ENCODE results near the gene CRB3. TPM values are rescaled to one million over a fixed set of nuclear protein-coding genes. Genes with fewer than 3 reads are reported as not detected.

The CRB3 gene
- total and polyA plus RNA-seq, 9 of the 15 experiments (the other 6 are each of a cell fraction or from before 2014, with no cell fraction given) = 0.49 TPM; not detected in 8

DNA sequence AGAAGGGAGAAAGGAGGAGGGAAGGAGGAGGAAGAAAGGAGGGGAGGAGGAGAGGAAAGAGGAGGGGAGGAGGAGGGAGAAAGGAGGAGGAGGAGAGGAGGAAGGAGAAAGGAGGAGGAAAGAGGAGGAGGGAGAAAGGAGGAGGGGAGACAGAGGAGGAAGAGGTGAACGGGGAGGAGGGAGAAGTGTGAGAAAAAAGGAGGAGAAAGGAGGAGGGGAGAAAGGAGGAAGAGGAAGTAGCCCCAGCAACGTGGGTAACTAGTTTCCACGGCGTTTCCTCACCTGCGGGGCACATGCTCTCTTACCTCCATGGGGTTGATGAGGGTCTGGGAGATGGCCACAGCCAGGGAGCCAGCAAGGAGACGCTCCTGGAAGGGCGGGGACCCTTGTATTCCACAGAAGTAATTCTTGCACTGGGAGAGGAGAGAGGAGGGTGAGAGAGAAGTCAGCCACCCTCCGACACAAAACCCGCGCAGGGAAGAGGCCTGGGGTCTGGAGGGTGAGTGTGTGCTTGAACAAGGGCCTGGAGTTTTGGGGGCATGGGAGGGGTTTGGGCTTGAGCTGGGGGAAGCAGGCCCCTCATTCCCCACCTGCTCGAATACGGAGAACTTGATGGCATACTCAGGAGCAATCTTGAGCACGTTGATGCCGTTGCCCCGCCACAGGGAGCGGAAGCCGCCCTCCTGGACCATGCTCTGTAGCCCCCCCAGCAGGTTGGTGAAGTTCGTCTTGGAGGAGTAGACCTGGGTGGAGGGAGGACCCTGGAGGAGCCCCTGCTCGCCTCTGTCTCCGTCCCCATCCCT is 34.5 kb upstream of the CRB3 start (continued):
- TF ChIP-seq SP1 (CRISPR knock-in tag; IDR thresholded peaks at IDR 0.05) (peak; percentile 35; the same call in 1 of the 2 replicates), SUPT5H (IDR thresholded peaks at IDR 0.05) (peak; percentile 38), ZFX (CRISPR knock-in tag; IDR thresholded peaks at IDR 0.05) (0 out of 2 replicates have a peak, but pooled peaks have one; percentile 30), TFAM (CRISPR knock-in tag; conservative IDR thresholded peaks at IDR 0.05) (no peak), EGR1 (conservative IDR thresholded peaks at IDR 0.05) (no peak), SPI1 (IDR thresholded peaks at IDR 0.05; ENCODE audit: borderline replicate concordance, low read depth, low read length) (peak; percentile 73), ZNF354B (CRISPR knock-in tag; IDR thresholded peaks at IDR 0.05) (no peak), POLR2B (IDR thresholded peaks at IDR 0.05; ENCODE audit: low read depth, partially characterized antibody) (peak; percentile 23), SIRT6 (IDR thresholded peaks at IDR 0.05; ENCODE audit: low read depth, low read length) (no peak), TOE1 (IDR thresholded peaks at IDR 0.05; ENCODE audit: borderline replicate concordance) (0 out of 2 replicates have a peak, but pooled peaks have one; percentile 52), TOE1 (CRISPR knock-in tag; IDR thresholded peaks at IDR 0.05; ENCODE audit: borderline replicate concordance, low read depth) (0 out of 2 replicates have a peak, but pooled peaks have one; percentile 19), STAG1 (CRISPR knock-in tag; IDR thresholded peaks at IDR 0.05; ENCODE audit: borderline replicate concordance) (no peak)
- TF ChIP-seq, protein P1, sequence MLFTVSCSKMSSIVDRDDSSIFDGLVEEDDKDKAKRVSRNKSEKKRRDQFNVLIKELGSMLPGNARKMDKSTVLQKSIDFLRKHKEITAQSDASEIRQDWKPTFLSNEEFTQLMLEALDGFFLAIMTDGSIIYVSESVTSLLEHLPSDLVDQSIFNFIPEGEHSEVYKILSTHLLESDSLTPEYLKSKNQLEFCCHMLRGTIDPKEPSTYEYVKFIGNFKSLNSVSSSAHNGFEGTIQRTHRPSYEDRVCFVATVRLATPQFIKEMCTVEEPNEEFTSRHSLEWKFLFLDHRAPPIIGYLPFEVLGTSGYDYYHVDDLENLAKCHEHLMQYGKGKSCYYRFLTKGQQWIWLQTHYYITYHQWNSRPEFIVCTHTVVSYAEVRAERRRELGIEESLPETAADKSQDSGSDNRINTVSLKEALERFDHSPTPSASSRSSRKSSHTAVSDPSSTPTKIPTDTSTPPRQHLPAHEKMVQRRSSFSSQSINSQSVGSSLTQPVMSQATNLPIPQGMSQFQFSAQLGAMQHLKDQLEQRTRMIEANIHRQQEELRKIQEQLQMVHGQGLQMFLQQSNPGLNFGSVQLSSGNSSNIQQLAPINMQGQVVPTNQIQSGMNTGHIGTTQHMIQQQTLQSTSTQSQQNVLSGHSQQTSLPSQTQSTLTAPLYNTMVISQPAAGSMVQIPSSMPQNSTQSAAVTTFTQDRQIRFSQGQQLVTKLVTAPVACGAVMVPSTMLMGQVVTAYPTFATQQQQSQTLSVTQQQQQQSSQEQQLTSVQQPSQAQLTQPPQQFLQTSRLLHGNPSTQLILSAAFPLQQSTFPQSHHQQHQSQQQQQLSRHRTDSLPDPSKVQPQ (CRISPR knock-in tag; IDR thresholded peaks at IDR 0.05; ENCODE audit: borderline replicate concordance) = no peak
- TF ChIP-seq, protein P2, sequence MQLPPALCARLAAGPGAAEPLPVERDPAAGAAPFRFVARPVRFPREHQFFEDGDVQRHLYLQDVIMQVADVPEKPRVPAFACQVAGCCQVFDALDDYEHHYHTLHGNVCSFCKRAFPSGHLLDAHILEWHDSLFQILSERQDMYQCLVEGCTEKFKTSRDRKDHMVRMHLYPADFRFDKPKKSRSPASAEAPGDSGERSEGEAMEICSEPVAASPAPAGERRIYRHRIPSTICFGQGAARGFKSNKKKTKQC (CRISPR knock-in tag; IDR thresholded peaks at IDR 0.05) = peak; percentile 60; the same call in 1 of the 2 replicates

Measured in K562 (cell line).